ENCODE results near the gene PCSK7. TPM values are rescaled to one million over a fixed set of nuclear protein-coding genes. Genes with fewer than 3 reads are reported as not detected.

PCSK7 gene
- total and polyA plus RNA-seq, 12 donors, result 20.5 to 47.0 (median 28.2) TPM

- Histone ChIP-seq H3K9me3 (no peaks in the 10 kb centered on the region), H3K4me1 (peaks cover 6 to 37% (median 29%) of the 10 kb centered on the region in 9 donors), H3K27me3 (no peaks in the 10 kb centered on the region), H3K36me3 (peaks cover 0 to 55% (median 29%) of the 10 kb centered on the region in 9 donors), H3K4me3 (no peak overlapping the region), H3K27ac (peak overlapping the region in 8 of 10 donors; percentile 29 to 81 (median 43))
- intact Hi-C loops (cut with DNase I), result no loop called here
- ATAC-seq (peak in 6 of 8 donors; percentile 23 to 71 (median 38)), DNase-seq (no peak)
- WGBS, 2 donors, result 60 to 70% methylated on average over 14 of the region's 14 CpGs
- TF ChIP-seq CTCF (IDR thresholded peaks at IDR 0.05), result no peak
Measured at GRCh38 chr11:117171404-117172061, 60.3 kb downstream of the PCSK7 start.

GRCh38 chr11:117171007-117171403 lies 60.9 kb downstream of the PCSK7 start:
- Histone ChIP-seq H3K27me3 (no peaks in the 10 kb centered on the region), H3K4me1 (peaks cover 6 to 37% (median 29%) of the 10 kb centered on the region in 9 donors), H3K27ac (peak overlapping the region in 5 of 10 donors; percentile 29 to 81 (median 44)), H3K4me3 (no peak overlapping the region), H3K9me3 (no peaks in the 10 kb centered on the region), H3K36me3 (peaks cover 0 to 60% (median 34%) of the 10 kb centered on the region in 9 donors)
- ATAC-seq (peak in 3 of 8 donors; percentile 3 to 8 (median 8)), DNase-seq (no peak)
- WGBS, 2 donors, result 91 to 93% methylated on average over 2 of the region's 2 CpGs
- TF ChIP-seq CTCF (IDR thresholded peaks at IDR 0.05), result no peak
- intact Hi-C loops (cut with DNase I), result no loop called here

- intact Hi-C loops (cut with DNase I), result no loop called here
Measured at GRCh38 chr11:117170210-117170609, 61.7 kb downstream of the PCSK7 start.

DNA sequence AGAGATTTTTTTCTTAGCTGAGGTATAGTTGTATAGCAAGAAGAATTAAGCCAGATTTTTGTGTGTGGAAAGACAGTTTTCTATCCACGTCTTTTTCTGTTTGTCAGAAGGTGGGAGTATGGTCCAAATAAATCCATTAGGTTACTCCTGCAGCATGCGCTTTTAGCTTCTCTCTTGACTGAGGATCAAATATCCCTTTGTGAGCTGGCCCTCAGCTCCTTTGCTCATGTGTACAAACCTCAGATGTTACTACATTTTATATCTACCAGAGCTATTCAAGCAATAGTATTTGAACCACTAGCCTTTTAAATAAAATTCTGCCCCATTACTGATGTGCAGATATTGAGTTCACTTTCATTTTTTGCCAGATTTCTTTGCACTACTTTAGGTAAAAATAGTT lies 62.1 kb downstream of the PCSK7 start:
- no peak overlapping the region for H3K4me3 ChIP-seq
- TF ChIP-seq CTCF (IDR thresholded peaks at IDR 0.05), result no peak
- no peaks in the 10 kb centered on the region for H3K9me3 ChIP-seq
- intact Hi-C loops (cut with DNase I), result no loop called here
- 83 to 87% methylated on average over 2 of the region's 2 CpGs for WGBS, 2 donors
- no peaks in the 10 kb centered on the region for H3K27me3 ChIP-seq
- H3K36me3 ChIP-seq, result peaks cover 0 to 73% (median 36%) of the 10 kb centered on the region in 9 donors
- no peak overlapping the region for H3K27ac ChIP-seq
- H3K4me1 ChIP-seq, result peaks cover 6 to 37% (median 29%) of the 10 kb centered on the region in 9 donors
- no peak for DNase-seq
- ATAC-seq, result no peak

More at GRCh38 chr11:117170210-117170609, 61.7 kb downstream of the PCSK7 start:
- ATAC-seq, result no peak
- peak overlapping the region in 1 of 10 donors; percentile 16 for H3K27ac ChIP-seq
- H3K27me3 ChIP-seq, result no peaks in the 10 kb centered on the region
- 68 to 75% methylated on average over 9 of the region's 9 CpGs for WGBS, 2 donors
- H3K4me1 ChIP-seq, result peaks cover 6 to 37% (median 29%) of the 10 kb centered on the region in 9 donors
- H3K36me3 ChIP-seq, result peaks cover 0 to 68% (median 36%) of the 10 kb centered on the region in 9 donors
- DNase-seq, result no peak
- no peak overlapping the region for H3K4me3 ChIP-seq
- TF ChIP-seq CTCF (IDR thresholded peaks at IDR 0.05), result no peak
- H3K9me3 ChIP-seq, result no peaks in the 10 kb centered on the region
